NCI-H2171 (cell line): ENCODE results near the gene CASZ1.
A peak's percentile ranks its signal among the peaks of the same experiment; 100 is the strongest.

ENCODE experiments used
- DNase-seq: peaks from one replicate; lab custom pipeline; 2025; lab: John Stamatoyannopoulos, UW

CASZ1 gene

DNA sequence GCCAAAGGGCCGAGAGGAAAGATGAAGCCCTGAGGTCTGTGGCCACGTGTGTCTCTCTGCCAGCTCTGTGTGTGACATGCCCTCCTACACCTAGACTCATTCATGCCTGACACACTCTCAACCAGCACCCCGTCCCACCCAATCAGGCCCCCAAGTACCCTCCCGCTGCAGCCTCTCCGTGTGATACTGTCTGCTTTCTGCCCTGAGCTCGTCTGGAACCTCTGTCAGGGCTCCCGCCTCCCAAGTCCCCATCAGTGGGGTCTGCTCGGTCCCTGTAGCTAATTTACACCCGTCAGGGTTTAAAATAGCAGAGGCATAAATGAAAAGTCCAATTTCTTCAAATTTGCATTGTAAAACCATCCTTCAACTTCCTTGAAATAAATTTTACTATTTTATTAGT is 20.7 kb downstream of the CASZ1 start:
- no peak for DNase-seq

DNA sequence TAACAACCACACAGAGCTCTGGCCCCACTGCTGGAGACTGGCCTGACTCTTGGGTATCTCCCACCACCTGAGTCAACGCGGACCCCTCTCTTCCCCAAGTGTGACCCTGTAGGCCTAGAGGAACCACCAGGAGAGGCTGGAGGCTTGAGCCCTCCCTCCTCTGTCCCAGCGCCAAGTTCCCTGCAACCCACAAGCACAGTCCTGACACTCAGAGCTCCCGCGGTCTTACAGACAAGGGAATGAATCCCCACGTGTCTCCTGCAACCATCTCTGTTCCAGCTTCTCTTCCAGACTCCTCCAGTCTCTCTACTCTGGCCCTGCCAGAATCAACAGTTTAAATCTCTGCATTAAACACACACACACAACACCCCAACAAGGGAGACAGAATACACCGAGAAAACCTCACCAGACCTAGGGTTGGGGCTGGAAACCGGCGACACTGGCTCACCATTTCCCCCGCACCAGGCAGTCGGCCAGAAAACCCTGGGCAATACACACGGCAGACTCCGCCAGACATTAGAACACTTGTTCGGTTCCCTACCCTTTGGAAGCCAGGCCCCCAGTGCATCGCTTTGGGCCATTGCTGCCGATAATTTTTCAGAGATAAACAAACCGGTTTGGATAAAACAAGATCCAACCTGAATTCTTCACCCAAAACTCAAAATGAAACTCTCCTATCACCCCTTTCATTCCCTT is 21.7 kb downstream of the CASZ1 start:
- DNase-seq: no peak

DNA sequence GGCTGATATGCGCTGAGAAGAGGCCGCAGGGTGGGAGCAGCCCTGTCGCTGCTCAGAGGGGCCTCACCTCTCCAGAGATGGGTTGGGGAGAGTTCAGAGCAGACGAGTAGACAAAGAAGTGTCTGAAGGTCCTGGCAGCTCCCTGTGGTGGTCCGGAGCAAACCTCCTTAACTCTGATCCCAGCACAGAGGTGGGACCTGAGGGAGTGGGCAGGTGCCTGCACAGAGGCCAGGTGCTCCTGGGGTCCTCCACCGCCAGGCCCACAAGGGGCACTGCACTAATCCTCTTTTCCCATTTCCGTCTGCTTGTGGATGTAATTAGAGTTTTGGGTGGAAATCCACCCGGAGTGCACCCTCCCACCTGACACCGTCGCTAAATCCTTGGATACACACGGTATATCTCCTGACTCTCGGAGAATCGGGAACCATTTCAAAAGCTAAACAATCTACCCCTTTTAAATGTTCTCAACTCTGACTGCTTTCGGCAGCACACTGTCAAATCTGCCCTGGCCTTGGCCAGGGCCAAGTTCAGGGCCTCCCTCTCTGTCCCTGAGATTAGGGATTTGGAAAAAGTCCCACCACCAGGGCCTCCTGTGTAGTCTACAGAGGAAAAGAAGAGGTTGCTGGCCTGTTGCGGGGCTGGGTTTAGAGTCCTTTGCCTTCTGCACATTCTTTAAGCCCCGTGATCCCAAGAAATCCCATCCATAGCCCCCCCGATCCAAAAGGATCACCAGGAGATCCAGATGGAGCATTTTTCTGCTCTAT is 22.4 kb downstream of the CASZ1 start:
- no peak for DNase-seq

DNA sequence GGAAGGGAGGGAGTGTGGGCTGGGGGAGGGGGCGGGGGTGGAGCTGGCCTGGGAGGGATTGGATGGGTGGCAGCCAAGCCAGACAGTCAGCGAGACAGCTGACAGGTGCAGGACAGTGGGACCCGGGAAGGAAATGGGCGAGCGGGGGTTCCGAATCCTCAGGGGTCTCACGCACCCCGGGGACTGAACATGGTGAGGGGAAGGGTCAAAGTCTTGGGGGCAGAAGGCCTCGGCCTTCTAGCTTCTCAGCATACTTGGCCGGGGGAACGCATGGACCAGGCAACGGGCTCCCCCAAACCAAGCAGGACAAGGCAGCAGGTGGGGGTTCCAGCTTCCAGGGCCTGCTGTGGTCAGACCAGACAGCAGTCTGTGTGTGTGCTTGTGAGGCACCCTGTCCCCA is 23.1 kb downstream of the CASZ1 start:
- DNase-seq: no peak

DNA sequence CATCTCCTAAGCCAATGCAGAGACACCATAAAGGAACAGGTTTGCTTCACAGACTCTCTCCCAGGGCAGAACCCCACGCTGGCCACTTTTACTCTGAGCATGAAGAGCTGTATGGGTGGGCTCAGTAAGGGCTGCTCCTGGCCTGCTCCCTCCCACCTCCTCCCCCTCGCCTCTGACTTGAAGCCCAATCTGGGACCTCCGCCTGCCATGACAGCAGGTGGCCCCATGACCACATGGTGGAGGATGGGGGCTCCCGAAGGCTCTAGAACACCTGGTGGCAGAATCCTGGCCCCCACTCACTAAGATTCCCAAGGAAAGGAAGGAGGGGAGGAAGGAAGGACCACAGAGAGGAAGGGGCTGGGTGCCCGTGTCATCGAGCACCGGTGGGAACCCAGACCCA is 23.7 kb downstream of the CASZ1 start:
- DNase-seq: no peak

DNA sequence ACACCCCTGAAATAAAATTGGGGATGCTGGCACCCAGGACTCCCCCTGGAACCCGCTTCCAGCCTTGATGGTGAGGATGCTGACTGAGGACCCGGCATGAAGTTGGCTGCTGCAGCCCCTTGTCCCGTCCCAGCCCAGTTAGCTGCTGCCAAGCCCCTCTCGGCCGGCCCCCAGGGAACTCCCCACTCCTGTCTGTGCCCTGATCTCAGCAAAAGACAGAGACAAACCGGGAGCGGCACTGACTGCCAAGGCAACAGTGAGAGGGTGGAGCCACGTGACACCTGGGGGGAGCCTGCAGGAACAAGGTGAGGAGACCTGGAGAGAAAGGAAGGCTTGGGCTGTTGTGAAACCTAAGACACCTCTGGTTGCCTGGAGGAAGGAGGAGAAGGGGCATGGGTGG is 24.7 kb downstream of the CASZ1 start:
- DNase-seq: no peak

DNA sequence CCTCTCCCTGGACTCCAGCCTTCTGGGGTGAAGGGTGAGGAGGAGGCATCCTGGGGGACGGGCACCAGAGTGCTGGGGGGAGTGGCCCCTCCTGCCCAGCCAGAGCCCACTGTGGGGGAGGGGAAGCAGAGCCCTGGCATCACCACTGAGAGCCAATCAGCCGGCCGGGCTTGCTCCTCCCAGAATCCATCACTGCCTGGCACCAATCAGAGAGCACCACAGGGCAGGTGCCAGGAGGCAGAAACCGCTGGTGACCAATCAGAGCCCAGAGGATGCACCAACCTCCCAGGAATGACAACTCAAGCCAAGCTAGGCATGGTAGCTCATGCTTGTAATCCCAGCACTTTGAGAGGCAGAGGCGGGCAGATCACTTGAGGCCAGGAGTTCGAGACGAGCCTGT is 27.9 kb downstream of the CASZ1 start:
- DNase-seq: no peak

DNA sequence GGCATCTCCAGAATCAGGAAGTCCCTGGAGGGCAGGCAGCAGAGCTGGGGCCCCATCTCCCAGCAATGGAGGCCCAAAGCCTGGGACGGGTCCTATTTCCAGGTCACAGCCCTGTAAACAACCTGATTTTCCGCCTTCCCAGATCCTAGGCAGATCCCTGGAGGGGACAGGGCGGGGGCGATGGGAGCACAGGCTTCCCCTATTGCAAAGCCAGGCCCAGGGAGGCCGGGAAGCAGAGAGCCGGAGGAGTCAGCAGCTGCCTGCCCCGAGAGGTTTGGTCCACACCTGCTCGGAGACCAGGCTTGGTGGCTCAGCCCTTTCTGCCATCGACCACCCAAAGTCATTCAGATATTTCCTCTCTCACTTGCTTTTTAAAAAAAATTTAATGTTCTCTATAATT is 29.2 kb downstream of the CASZ1 start:
- no peak for DNase-seq

DNA sequence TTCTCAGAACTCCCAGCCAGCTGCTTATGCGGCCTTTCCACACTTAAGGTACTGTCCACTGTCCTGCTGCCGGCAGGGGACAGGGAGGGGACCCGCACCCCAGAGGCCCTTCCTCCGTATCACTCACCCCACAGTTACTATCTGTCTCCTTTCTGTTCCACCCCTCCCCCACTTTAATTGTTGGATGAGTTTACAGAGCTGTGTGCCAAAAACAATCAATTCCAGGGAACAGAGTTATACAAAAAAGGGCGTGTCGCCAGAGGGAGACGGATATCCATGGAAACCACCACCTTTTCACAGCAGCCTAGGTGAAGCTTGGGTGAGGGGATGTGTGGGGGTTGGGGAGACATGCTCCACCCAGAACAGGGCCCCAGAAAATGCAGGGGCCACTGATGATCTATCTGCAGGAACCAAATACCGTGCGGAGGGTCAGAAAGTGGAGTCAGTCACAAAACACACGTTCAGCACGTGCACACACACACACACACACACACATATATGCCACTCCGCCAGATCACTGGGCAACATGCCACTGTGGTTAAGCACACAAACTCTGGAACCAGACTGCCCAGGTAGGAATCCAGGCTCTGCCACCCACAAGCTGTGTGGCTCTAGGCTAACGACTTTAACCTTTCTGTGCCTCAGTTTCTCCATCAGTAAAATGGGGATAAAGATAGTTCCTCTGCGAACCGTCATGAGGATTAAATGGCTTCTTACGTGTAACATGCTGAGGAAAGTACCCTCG is 30.5 kb downstream of the CASZ1 start:
- DNase-seq: peak; percentile 29

DNA sequence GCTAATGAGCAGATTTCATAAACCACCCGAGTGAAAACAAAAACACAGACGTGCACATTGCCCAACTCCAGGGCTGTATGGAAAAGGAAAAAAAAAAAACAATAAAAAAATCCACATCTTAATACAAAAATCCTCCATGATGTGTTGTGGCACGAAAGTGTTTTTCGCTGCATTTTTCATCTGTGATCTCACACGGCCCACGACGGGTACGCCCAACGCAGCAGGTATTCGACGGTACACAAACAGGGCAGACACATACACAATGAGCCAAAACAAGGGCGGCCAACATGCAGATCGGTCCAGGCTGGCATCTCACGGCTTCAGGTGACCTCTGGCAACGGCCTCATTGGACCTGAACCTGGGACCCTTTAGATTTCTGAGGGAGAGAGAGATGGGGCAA is 31.1 kb downstream of the CASZ1 start:
- DNase-seq: no peak

DNA sequence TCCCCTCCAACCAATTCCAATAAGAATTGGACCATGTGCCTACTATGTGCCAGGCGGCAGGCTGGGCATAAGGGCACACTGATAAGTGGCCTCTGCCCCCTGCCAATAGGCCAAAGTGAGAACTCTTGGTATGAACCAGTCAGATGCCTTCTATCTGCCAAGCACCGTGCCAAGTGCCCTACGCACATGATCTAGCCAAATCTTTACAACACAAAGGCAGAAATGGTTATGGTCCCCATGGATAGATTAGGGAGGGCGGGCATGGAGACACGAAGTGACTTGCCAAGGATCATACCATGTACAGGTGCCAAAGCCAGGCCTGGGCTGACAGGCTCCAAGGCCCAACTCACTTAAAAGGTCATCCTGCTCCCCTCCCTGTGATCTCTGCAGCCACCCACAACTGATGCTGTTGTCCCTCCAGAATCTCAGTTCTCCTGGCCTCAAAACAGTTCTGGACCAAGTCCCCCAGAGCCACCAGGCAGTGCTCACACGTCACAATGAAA is 32.1 kb downstream of the CASZ1 start:
- DNase-seq: no peak

DNA sequence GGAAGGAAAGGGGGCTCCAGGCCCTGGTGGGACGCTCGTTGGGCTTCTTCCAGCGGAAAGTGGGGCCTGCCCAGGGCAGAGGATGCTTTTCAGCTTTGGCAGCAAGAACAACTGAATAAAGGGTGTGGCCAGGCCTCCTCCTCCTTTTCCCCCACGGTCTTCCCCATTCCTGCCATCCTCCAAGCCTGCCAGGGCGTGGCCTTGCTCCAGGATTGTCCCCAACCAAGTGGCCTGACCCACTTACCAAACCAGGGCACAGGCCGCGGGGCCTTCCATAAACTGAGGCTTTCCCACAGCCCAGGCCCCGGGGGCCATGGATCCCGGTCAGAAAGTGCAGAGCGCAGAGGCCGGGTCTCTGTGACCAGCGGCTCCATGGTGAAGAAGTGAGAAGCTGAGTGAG is 33.6 kb downstream of the CASZ1 start:
- no peak for DNase-seq

DNA sequence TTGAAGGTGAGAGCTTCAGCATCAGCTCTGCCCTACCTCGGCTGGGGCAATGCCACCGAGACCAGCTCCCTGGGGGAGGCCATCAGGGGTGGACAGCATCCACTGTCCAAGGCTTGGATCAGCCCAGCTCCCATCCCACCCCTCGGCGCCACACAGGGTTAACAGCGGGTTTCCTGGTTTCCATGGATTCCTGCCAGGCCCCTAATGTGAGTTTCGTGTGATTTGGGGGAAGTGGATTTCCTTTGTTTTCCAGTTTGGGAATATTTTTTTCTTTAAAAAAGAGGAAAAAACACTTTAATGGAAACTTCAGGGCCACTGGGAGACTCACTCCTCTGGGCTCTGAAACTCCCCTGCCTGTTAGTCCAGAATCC is 34.3 kb downstream of the CASZ1 start:
- DNase-seq: no peak

DNA sequence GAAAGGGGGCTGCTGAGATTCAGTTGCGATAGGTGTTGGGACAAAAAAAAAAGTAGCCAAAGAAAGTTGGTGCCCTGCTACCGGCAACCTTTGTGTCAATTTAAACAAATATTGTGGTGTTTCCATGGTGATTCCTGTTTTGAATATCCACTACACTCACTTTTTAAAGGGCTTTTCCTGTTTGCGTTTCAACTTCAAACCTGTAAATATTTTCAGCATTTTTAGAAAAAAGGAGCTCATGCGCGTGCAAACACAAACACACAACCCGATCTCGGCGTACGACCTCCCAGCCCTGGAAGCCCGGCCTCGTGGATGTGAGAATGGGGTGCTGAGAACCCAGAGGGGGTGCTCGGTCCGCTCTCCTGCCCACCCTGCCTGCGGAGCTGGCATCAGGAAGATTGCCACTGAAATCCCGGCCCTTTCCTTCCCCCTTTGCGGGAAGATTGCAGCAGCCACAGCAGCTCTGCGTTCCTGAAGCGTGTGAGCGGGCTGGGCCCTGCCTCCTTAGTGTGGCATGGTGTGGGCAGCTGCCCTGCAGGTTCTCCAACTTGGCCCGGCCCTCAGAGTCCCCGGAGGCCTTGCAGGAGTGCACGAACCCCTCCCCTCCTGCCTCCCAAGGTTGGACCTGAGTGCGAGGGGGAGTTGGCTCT is 34.8 kb downstream of the CASZ1 start:
- DNase-seq: no peak

DNA sequence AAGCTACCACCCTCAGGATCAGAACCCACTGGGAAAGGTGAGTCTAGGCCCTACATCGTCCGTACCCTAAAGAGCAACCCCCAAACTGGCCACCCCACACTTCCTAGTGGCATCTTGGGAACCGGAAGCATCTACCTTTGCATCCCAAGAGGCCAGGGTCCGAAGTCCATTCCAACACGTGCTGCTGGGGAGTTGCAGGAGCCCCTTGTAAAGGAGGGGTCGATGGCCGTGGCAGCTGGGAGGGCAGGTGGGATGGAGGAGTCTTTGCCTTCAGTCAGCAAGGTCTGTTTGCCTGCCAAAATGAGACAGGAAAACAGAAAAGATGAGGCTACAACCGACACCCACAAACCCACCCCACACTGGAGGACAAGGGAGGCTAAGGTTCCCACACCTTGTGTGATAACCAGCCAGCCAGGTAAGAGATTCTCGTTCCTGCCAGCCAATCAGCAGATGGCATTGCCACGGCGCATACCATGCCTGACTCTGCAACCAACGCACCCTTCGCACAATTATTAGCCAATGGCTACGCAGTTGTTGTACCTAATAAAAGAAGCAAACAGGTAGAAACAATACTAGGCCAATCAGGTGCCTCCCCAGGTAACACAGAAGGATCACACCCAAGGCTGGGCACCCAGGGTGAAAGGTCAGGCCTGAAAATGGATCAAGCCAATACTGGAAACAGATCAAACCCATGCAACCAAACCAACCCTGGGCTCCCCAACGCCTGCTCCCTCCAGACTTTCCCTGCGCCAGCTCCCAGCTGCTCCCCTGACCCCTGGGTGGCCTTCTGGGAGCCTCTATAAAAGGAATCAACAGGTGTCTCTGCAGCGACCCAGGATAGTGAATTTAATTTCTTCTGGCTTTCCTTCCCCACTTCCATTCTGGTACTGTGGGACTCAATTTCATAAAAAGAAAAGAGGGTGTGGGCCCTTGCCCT is 35.6 kb downstream of the CASZ1 start:
- DNase-seq: no peak

DNA sequence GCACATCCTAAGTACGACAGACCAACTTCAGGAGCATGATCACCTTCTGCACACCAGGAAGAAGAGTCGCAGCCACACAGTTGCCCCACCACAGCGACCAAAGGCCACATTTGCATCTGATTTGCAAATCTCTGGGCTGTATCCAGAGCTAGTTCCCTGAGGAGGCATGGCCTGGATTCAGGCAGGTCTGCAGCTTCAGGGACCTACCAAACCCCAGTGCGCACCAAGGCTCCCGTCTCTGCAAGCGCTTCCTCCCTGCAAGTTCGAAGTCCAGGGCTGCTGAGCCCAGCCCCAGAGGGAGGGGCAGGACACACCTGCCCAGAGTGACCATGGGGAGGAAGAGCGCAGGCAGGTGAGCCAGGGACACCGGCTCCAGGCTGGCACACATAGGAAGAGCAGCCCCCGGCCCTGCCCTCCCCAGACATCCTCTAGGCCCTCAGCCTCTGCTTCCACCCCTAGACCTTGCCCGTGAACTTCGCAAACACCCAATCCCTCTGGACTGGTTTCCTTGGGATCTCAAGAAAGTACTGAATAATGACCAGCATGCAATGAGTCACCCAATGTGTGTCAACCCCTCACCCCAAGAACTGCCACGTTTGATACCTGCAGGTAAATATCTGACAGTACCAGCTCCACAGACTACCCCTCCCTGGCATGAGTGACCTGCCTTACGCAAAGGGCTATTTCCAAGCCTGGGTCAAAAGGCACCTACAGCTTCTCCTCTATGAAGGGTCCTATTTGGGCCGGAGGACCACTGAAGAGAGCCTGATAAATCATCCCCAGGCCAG is 36.8 kb downstream of the CASZ1 start:
- no peak for DNase-seq

DNA sequence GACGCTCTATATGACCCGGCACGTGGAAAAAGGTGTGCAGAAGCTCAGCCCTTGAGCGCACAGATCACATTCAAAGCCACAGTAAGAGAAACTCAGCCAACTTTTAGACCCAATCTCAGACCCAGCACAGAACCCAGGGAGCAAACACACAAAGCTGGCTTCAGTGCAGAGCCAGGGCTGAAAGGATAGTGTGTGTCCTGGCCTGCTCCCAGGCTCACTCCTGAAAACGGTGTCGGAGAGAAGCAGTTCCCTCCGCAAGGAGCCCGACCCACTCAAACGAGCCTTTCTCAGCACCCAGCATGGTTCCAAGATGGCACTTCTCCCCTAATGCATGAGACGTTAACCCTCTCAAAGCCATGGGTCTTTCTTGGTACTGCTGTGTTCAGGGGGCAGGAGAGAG is 39.6 kb downstream of the CASZ1 start:
- no peak for DNase-seq

DNA sequence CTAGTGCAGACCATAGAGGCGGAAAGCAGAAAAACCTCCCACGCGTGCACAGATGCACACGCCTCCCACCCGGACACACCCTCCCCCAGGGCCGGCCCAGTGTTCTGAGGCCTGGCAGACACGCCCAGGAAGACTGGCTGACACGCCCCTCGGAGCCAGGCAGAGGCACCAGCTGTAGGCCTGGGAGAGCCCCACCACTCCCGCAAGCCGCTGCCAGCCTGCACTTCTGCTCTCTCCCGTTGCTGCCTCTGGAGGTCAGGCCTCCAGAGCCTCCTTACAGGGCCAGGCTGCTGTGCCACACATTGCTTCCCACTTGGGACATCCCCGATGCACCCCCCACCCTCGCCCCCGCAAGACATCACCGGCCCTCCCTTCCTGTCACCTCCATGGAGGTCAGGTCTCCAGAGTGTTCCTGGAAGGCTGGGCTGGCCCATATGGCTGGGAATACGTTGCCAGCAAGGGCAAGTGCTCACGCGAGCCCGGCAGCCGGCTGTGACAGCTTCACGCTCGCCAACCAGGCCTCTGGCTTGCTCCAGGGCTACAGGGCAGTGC is 40.4 kb downstream of the CASZ1 start:
- DNase-seq: peak; percentile 82

DNA sequence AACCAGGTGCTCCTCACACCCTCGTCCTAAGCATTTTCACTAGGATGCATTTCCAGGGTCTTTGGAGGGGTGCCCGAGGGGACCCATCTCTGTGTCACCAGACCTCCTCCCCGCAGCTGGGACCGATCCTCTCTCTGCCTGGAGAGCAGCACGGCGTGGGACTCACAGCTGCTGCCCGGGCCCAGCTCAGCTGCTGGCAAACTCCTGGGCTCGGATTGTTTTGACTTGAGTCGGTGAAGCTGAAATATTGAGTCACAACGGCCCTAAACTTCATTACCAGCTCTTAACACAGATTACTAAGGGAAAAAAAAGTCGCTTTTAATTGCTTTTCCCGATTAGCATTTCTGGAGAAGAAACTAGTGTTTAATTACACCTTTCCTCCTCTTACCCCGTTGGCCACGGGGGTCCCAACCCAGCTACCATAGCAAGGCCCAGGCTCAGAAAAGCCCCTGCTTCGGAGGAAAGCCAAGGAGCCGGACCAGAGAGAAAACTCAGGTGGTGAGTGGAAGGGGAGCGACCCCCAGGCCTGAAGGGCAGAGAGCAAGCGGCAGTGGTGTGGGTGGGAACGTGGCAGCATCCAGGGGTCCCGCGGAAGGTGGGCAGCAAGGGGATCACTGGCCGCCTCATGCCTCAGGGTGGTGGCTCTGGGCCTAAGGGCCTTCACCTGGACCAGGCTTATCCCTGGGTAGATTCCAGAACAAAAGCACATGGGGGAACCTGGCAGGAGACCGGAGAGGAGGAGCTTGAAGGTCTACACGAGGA is 41.7 kb downstream of the CASZ1 start:
- peak; percentile 22 for DNase-seq
